Right lobe of liver (tissue), 4 donors: ENCODE data around the gene CDKAL1.

ENCODE experiments used
- POLR2A ChIP-seq: fragments of 450-650 bp; IDR thresholded peaks from one replicate; pipeline ENCODE4 v1.6.1; 2017; ENCODE audit warnings: antibody characterized with exemption, mild to moderate bottlenecking
- TF ChIP-seq, protein P1 (sequence below), 4 donors: fragments of 200-600 bp in 3 of 4; fragments of 450-650 bp in 1 of 4; IDR thresholded peaks; one replicate each; pipeline versions ENCODE4 v1.5.1 to v1.8.0; 2016 to 2022; ENCODE audit warnings: antibody characterized with exemption in 4 of 4, mild to moderate bottlenecking in 2 of 4
- donor health status: DM: no; HTN: no; CAD: no.
- donor health status: DM: no; HTN: no; CAD: no.
- donor health status: DM: no; HTN: yes; CAD: no.

DNA sequence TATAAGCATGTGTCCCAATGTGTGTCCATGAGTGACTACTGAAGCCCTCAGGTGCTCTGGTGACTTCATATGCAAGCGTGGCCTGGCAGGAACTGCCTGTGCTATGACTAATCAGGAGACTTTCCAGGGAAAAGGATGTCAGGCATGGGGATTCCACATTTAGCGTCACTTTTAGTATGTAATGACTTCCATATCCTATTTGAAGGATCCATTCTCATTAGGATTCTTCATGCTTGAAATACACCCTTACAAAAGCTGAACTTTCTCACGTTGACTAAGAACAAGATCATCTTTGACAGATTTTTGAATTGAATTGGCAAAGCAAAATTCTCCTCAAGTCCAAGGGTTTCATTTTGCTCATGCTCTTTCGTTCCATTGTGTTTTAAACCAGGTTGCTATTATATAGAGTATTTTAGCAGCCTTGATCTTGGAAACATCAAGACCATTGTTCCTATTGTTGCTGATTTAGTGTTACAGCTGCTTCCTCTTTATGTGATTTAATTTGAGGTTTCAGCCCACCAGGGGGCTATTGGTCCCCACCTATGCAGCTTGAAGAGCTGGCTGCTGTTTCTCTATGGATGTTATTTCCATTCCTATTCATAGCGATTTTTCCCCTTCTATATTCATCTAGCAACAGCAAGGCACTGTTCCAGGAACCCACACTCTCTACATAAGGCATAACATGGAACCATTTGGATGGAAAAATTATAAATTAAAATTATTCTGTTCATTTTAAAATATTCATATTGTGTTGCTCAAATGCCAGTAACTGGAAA lies 418.6 kb downstream of the CDKAL1 start:
- TF ChIP-seq, protein P1, sequence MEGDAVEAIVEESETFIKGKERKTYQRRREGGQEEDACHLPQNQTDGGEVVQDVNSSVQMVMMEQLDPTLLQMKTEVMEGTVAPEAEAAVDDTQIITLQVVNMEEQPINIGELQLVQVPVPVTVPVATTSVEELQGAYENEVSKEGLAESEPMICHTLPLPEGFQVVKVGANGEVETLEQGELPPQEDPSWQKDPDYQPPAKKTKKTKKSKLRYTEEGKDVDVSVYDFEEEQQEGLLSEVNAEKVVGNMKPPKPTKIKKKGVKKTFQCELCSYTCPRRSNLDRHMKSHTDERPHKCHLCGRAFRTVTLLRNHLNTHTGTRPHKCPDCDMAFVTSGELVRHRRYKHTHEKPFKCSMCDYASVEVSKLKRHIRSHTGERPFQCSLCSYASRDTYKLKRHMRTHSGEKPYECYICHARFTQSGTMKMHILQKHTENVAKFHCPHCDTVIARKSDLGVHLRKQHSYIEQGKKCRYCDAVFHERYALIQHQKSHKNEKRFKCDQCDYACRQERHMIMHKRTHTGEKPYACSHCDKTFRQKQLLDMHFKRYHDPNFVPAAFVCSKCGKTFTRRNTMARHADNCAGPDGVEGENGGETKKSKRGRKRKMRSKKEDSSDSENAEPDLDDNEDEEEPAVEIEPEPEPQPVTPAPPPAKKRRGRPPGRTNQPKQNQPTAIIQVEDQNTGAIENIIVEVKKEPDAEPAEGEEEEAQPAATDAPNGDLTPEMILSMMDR (IDR thresholded peaks at IDR 0.05): no peak
- no peak for TF ChIP-seq POLR2A
